HS-27A (cell line): ENCODE results near the gene SLC13A3.
"Not testable (repeated sequence)": the region's sequence is repeated elsewhere in the genome, so short reads cannot be mapped to it uniquely, and the experiment has no call there.

Experiments
- DNase-seq: peaks from one replicate; pipeline ENCODE4 v3.0.0-alpha.2; 2012; ENCODE audit warnings: low read depth, missing footprints

SLC13A3 gene

DNA sequence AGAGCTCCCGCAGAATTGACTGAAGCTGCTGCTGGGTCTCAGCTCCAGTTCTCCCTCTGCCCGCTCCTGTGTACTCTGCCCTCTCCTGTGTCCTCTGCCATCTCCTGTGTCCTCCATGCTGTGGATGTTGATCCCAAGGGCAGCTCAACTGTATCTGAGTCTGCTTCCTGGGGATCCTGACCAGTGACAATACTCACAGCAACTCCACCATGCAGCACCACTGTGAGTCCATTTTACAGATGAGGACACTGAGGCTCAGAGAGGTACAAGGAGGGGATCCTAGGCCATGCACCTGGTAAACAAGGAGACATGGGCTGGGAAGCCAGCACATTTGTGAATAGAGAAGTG, 29.4 kb upstream of the SLC13A3 start:
- DNase-seq = no peak

DNA sequence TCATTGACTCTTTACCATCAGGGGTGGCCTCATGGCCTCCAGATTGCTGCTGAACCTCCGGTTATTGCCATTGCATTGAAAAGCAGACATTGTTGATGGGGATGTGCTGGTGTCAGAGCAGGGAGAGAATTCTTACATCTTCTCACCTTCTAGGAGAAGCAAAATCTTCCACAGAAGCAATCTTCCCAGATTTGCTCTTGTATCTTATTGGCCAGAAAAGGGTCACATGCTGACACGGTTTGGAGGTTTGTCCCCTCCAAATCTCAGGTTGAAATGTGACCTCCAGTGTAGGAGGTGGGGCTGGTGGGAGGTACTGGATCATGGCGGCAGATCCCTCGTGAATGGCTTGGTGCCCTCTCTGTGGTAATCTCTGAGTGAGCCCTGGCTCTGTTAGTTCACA, 27.3 kb upstream of the SLC13A3 start:
- DNase-seq = no peak

DNA sequence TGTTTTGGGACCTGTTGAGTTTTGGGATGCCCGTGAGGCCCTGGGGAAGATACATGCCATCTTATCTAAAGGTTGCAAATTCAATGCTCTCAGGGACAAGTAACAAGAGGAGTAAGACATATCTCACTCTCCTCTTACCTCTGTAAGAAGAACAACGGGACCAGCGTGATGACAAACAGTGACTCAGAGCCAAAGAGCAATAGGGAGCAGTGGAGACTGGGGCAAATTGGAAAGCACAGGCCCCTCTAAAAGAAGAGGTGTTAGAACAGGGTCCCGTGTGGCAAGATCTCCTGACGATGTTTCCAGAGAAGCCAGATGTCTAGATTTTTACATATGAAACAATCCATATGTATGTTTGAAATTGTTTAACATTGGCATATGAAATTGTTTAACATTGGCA, 26.3 kb upstream of the SLC13A3 start:
- DNase-seq = no peak

DNA sequence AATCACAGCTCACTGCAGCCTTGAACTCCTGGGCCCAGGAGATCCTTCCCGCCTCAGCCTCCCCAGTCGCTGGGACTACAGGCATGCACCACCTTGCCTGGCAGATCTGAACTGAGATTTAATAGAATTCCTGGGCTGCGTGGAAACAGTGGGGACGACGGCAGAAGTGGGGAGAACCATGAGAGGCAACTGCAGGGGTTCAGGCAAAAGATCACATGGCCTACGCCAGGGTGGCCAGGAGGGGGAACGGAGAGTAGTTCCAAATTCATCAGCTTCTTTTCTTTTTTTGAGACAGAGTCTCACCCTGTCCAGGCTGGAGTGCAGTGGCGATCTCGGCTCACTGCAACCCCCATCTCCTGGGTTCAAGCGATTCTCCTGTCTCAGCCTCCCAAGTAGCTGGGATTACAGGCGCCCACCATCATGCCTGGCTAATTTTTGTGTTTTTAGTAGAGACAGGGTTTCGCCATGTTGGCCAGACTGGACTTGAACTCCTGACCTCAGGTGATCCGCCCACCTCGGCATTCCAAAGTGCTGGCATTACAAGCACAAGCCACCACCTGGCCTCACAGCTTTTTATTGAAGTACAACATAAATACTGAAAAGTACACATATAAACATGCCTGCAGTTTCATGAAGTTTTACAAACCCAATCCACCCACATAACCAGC, 25.5 kb upstream of the SLC13A3 start:
- DNase-seq = not testable (repeated sequence)

DNA sequence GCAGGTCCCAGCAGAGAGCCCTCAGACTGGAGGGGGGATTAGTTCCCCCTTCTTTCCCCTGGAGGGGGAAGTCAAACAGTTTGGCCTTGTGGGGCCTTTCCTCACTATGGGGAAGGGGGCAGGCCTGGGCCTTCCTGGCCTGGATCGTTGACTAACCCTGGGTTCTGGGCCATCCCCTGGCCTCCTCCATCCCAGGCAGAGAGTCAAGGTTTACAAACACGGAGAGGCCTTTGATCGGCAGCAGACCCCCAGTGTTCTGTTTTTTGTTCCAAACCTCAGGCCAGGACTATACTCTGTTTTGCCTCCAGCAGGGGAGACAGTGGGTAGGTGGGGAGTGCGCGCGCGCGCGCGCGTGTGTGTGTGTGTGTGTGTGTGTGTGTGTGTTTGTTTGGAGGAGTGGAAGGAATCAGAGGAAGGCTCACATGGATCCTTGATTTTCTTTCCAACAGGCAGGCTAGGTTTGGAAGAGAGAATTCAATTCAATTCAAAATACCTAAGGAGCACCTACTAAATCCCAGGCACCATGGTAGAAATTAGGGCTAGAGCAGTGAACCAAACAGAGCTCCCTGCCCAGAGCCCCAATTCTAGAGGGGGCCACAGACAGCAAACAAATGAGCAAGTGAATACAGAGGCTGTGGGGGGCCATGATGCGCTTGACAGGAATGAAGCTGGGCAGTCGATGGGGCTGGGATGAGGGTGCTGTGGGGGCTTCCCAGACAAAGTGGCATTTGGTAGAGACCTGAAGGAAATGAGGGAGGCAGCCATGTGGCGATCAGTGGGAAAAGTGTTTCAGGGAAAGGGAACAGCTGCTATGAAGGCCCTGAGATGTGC, 23.2 kb upstream of the SLC13A3 start:
- DNase-seq = no peak

DNA sequence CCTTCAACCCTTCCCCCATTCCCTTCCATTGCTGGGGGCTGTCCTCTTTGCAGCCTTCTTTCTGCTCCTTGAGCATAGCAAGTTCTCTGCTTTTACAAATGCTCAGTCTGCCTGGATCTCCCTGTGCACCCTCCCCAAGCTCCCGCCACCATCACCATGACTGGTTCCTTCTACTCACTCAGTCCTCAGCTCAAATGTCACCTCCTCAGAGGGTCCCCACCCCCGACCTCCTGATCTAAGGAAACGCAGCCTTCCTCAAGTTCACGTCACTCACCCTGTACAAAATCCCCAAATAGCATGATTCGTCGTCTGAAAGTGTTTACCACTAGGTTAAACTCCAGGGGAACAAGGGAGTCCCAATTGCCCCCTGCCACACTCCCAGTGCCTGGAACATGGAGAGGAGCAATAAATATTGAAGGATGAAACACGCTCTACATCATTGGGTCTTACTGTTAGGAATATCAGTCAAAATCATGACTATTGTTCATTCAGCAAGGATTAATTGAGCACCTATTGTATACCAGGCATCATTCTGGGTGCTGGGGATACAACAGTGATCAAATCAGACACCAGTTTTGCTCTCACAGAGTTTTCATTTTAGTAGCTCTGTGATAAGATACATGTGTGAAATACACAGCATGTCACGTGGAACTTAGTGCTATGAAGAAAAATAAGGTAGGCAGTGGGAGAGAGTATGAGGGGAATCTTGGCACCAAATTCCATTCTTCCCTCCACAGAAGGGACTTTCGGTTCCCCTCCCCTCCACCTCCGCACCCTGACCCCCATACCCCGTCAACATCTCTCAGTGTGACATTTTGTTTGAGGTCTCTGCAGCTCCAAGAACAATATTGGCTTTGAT, 22.4 kb upstream of the SLC13A3 start:
- no peak for DNase-seq

DNA sequence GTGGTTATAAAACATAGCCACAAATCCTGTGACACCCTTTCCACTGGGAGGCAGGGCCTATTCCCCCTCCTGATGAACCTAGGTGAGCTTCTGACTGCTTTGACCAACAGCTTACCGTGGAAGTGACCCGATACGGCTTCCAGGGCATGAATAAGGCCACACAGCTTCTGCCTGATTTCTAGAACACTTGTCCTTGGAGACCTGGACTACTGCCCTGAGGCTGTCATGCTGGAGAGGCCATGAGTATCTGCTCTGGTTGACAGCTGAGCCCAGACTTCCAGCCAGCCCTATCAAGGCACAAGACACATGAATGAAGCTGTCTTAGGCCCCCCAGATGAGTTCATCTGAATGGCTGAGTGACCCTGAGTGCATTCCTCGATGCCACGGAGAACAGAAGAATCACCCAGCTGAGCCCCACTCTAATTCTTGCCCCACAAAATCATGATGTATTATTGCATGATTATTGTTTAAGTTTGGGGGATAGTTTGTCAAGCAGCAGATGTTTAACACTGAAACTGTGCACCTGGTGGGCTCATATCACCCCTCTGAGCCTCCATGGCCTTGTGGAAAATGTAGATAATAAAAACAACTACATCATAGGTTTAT, 21.4 kb upstream of the SLC13A3 start:
- no peak for DNase-seq

DNA sequence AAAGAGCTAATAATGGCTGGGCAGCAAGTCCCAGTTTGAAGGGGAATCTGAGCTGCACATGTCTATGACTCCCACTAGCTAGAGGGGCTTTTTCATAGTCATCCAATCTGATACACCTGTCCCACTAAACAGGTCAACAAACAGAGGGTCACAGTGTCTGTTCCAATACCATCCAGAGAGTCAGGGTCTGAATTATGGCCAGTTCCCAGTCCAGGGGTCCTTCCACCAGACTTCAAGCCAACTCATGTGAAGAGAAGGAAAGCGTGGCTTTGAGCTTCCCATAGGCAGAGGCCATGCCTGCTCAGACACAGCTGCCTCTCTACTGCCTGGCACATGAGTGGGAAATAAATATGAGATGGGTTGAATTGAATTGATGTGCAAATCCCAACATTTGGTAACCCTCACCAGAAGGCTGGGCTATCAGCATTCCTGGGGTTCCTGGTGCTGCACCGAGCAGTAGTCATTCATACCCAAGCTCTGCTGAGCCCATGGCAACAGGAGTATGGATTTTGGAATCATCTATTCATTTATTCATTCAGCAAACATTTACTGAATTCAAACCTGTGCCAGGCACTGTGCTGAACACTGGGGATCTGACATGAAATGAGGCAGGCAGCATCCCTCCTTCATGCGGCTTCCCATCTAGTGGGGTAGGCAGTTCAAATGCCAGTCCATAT, 20.7 kb upstream of the SLC13A3 start:
- DNase-seq = no peak

DNA sequence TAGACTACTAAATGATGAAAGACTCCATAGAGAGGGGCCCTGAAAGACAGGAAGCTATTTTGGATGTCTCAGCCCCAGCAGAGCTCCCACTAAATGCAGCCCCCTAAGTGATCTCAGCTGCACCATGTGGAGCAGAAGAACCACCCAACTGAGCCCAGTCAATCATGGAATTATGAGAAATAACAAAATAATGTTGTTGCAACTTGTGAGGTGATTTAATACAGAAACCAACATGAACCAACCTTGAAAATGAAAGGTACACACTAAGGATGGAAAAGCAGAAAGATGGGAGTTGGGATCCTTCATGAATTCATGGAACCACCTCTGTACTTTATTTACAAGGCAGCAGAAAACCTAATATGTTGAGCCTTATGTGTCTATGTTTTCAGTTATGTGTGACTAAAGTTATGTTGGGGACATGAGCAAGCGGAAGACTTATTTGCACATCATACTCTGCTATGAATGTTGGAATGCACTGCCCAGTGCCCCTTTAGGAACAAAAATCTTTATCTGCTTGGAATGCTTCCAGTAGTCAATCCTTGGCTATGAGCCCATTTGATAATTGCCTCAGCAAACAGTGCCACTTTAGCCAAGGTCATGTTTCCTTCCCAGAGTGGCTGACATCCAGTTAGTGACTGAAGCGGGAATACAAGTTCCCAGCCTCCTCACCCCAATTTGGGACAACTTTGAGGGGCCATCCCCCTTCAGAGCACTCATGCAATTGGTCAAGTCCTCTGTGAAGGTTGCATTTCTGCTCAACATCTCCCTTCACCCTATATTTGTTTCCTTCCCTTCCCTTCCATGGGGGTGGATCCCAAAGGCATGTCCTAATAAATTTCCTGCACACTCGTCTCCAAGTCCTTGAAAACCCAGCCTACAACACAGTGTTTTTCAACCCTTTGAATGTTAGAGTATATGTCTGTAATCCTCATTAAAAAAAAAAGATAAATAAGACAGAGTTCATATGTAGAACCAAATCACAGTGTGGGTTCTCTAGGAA, 19.6 kb upstream of the SLC13A3 start:
- no peak for DNase-seq

DNA sequence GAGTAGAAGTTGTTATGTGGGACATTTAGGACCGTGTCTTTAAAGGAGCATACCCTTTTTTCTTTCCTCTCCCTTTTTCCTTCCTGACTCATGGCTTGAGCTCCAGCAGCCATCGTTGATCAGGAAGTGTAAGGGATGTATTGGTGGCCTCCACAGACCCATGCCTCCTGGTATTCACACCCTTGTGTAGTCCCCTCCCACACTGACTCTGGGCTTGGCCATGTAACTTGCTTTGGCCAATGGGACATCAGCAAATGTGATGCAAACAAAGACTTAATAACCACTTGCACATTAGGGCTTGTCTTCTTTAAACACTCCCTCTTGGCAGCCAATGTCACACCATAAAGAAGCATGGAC, 18.9 kb upstream of the SLC13A3 start:
- no peak for DNase-seq

DNA sequence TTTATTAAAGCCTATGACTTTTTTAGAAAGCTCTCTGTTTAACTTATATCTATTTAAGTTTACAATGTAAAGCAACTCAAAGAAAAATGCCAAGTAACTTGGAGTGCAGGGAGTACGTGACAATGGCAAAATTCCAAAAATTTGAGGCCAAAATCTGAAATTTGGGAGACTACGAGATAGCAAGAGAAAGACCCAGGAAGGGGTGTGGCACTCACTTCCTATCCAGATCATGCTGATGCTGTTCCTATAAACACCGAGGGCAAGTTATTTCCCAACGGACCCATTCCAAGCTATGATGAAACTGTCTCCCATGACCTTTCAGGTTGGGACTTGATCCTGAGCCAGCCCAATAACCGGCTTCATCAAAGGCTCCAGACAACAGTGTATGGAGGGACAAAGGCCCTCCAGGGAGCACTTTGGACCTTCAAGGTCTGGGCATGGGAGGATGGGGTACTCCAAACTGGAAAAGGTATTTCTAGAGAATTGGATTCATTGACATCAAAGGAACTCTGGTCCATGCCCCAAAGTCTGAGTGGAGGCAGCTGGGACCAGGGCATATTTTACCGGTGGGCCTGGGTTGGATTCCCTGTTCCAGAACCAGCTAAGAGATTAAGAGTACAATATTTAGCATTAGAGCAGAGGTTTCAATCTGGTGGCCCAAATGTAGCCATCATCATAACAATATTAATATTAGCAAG, 15.7 kb upstream of the SLC13A3 start:
- no peak for DNase-seq

DNA sequence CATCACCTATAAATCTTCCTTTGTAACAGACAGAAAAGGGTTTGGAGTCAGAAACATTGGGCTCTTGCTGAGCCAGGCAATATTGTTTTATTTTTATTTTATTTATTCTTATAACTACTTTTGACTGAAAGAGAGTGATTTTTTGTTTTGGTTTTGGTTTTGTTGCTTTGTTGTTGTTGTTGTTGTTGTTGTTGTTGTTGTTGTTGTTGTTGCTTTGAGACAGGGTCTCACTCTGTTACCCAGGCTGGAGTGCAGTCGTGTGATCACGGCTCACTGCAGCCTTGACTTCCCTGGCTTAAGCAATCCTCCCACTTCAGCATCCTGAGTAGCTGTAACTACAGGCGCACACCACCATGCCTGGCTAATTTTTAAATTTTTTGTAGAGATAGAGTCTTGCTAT, 15.0 kb upstream of the SLC13A3 start:
- no peak for DNase-seq

DNA sequence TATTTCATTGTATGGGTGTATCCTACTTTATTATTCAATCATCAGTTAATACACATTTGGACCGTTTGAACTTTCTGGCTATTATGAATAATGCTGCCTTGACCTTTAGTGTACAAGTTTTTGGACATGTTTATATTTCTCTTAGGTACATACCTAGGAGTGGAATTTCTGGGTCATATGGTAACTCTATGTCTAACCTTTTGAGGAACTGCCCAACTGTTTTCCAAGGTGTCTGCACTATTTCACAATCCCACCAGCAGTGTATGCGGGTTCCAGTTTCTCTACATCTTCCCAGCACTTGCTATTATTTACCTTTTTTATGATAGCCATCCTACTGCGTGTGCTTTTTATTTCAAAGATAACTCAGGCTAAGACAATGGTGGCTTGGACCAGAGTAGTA, 14.3 kb upstream of the SLC13A3 start:
- no peak for DNase-seq

DNA sequence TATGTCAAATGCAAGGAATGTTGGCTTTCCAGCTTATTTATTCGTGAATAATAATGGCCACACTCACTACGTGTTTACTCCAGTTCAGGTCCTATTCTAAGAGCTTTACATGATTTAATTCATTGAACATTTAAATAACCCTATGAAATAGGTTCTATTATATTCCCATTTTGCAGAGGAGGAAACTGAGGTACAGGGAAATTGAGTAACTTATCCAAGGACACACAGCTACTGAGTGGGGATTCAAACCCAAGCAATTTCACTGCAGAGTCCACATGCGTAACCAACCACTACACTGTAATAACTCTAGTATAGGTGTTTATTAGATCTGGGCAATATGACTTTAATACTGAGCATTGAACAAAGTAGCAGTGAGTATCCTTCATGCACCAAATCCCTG, 12.3 kb upstream of the SLC13A3 start:
- DNase-seq = no peak

DNA sequence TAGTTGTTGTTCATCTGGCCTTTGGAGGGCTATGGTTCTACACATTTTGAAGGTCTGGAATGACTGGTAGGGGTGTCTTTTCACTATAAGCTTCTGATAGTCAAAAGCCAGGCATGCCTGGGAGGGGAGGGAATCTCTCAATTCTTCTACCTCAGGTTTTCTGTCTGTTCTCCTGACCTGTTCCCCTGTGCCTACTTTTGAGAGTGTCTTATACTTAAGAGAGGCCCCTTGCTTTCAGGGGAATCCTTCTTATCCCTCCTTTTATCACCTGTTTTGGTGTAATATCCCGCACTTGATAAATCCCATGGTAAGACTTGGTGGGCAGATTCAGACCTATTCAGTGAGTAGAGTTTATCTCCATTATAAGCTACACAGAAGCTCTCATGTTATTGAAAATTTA, 10.4 kb upstream of the SLC13A3 start:
- DNase-seq = no peak

DNA sequence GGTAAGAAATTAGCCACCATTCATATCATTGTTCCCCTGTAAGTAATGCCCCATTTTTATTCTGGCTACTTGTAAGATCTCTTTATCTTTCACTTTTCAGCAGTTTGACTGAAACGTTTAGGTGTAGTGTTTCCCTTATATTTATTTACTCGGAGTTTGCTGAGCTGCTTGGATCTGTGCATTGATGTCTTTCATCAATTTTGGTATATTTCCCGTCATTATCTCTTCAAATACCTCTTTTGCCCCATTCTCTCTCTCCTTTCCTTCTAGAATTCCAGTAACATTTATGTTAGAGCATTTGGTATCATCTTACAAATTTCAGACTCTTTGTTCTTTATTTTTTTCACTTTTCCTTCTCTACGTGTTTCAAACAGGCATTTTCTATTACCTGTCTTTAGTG, 9.2 kb upstream of the SLC13A3 start:
- DNase-seq = no peak

DNA sequence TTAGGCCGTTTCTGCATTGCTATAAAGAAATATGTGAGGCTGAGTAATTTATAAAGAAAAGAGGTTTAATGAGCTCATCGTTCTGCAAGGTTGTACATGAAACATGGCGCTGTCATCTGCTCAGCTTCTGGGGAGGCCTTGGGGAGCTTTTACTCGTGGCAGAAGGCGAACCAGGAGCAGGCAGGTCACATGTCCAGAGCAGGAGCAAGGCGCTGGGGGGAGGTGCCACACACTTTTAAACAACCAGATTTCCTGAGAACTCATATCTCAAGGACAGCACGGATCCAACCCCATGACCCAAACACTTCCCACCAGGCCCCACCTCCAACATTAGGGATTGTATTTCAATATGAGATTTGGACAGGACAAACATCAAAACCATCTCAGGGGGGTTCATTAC, 6.4 kb upstream of the SLC13A3 start:
- no peak for DNase-seq

DNA sequence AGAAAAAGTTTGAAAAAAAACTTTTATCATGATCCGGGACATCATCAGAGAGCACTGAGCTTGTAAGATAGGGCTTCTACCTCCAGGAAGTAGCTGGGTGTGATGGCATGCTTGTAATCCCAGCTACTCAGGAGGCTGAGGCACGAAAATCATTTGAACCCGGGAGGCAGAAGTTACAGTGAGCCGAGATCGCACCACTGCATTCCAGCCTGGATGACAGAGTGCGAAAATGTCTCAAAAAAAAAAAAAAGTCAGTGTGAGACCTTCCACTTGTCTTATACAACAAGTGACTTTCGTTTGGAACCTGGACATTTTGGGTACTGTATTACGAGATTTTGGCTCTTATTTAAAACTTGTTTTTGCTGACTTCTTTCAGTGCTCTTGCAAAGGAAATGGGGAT, 5.9 kb upstream of the SLC13A3 start:
- DNase-seq = no peak

DNA sequence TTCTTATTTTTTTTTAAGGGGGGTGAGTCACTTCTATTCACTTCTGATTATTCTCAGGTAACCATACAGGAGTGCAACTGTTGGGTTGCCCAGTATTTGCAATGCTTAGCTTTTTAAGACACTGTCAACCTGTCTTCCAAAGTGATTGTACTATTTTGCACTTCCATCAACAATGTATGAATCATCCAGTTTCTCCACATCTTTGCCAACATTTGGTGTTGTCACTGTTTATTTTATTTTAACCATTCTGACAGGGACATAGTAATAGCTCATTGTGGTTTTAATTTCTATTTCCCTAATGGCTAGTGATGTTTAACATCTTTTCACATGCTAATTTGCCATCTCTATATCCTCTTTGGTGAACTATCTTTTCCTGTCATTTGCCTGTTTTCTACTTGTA, 1.4 kb upstream of the SLC13A3 start:
- DNase-seq = no peak

DNA sequence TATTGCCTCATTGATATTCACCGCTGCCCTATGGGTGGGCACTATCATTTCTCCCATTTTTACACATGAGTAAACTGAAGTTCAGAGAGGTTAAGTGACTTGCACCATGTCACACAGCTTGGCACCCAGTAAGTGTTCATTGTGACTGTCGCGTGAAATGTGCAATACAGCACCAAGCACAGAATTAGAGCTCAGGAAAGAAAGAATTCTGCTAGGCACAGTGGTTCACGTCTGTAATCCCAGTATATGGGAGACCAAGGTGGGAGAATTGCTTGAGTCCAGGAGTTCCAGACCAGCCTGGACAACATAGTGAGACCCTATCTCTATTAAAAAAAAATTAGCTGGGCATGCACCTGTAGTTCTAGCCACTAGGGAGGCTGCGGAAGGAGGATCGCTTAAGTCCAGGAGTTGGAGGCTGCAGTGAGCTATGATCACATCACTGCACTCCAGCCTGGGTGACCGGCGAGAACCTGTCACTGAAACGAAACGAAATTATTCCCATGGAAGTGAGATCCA, 626 bp downstream of the SLC13A3 start:
- DNase-seq = no peak
